GM20000 (cell line): Measurements from ENCODE around the gene TXLNB.

ENCODE experiments used
- DNase-seq: peaks from one replicate; pipeline ENCODE4 v3.0.0; 2012; ENCODE audit warnings: low spot score
- CTCF ChIP-seq: IDR thresholded peaks from 2 replicates; pipeline ENCODE4 v1.5.1; 2012; ENCODE audit warnings: mild to moderate bottlenecking, control low read depth; ENCODE audit errors: extremely low read depth, missing control alignments

TXLNB gene

DNA sequence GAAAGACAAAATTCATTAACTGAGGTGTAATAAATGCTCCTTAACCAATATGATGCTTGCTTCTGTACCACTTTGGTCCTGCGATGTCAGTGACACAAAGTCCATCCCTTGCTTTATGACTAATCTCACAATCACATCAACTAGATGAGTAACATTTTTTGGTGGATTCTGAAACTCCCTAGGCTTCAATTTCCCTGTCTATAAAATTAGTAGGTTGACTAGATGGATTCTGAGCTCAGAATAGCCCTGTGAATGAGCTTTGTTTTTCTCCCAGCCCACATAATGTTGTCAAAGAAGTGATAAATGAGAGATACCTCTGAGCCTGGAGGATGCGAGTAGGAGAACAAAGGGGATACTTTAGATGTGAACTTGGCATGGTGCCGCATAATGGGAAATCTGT lies 9.1 kb downstream of the TXLNB start:
- no peak for TF ChIP-seq CTCF
- no peak for DNase-seq

DNA sequence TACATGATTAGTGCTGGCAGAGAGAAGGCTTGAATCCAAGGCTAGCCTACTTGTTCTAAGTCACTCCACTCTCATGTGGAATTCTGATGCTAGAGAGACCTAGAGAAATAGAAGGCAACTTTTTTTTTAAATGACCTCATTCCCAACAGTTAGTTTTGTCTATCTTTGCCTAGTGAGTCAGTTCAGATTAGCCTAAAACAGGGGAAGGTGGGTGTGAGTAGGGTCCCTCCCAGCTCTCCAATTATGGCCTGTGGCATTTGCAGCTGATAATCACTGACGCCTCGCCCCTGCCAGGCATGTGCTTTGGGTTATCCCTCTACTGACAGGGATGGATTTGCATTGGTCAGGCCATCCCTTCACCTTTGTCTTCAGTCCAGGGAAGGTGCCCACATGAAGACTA lies 13.6 kb downstream of the TXLNB start:
- no peak for DNase-seq
- no peak for TF ChIP-seq CTCF

GRCh38 chr6:139277587-139277986 lies 14.2 kb downstream of the TXLNB start:
- TF ChIP-seq CTCF = no peak
- DNase-seq = no peak

DNA sequence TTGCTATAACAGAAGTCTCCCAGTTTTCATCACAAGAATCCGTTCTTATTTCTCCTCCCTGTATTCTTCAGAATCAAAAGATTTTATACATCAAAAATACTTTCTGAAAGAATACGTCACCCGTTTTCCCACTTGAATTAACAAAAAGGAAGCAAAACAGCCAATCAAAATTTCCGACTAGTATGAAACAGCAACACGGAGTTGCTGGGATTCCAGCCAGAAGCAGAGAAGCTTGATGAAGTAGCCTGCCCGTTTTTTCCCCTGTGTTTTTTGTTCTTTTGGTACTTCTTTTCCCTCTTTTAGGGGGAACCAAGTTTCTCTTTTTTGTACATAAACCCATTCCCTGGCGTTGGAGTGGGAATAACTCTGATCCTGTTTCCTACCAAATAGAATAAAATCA lies 14.6 kb downstream of the TXLNB start:
- no peak for TF ChIP-seq CTCF
- no peak for DNase-seq

DNA sequence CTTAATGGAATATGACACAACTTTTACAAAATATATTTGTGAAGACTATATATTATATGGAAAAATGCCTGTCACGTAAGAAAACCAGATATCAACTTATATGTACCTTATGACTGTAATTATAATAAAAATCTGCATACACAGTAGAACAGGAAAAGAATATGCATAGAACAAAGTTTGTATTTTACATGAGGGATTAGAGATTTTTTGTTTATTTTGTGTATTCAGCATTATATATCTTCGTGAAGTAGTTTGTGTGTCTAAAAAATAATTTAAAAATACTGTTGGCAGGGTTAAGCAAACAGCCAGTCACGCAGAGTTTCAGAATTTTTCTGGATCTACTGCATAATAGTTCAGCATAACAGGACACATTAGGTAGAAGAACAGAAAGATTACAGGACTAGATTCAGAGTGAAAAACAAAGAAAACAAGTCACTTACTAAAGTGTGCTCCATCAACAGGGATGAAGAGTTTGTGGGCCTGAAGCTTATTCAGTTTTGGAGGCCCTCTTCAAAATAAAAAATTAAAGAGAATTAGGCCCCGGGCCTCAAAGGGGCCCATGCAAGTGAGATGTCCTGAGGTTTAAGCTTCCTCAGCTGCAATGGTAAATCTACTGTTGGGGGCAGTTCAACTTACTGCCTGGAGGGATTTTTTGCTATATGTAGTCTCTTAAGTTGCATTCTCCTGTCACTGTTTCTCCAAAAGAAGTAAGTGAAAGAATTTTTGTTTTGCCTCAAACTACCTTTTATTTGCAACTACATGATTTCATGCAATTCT lies 16.3 kb downstream of the TXLNB start:
- no peak for TF ChIP-seq CTCF

DNA sequence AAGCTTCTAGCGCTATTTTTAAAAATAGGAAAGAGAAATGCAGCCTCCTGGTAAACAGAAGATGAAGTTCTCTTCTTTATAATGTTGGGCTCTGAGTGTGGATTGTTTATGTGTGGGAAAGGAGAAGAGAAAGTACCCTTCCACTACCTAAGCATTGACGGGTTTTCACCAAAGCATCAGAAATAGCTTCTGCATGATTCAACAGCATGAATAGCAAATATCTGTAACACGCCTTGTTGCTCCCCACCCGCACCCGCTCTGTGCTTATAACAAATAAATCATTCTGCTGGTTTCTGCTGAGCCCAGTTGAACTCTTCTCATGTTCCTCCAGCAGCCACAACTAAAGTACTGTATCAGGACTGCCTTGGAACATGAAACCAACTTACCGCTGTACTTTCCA lies 20.7 kb downstream of the TXLNB start:
- TF ChIP-seq CTCF = no peak
- DNase-seq = peak; percentile 52

More for the DNA sequence above, 16.3 kb downstream of the TXLNB start:
- DNase-seq = no peak

- TF ChIP-seq CTCF = no peak
- DNase-seq = no peak
Measured at GRCh38 chr6:139270249-139270648, 21.5 kb downstream of the TXLNB start.
